HL-60/S4 (cell line): Measurements from ENCODE around the gene CYTL1.
"Not testable (repeated sequence)": the region's sequence is repeated elsewhere in the genome, so short reads cannot be mapped to it uniquely, and the experiment has no call there.

Experiments
- in situ Hi-C: fragments of 300-500 bp; cut with MboI; formaldehyde crosslinking; loops from 2 replicates; pipeline ENCODE4 v1.14.3; 2022; ENCODE audit warnings: low sequenced_read_pairs

The CYTL1 gene

DNA sequence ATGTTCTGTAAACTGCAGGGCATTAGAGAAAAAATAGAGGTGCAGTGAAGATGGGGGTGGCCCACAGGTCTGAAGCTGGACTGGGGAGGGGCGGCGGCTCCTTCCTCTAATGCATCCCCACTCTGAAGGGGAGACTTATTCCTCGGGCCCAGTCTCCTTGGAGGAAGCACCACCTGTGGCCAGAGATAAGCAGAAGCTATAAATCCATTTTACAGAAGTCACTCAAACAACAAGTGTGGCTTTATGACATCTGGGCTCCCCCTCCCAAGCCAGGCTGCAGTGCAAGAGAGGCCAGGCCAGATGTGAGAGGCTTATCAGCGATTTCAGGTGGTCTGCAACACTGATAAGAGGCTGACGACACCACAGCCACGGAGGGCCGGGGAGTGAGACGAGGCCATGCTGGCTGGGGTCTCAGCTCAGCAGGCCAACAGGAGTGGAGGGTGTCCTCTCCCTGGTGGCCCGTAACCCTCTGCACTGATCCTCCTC lies 15.8 kb downstream of the CYTL1 start:
- in situ Hi-C loops, result no loop called here

DNA sequence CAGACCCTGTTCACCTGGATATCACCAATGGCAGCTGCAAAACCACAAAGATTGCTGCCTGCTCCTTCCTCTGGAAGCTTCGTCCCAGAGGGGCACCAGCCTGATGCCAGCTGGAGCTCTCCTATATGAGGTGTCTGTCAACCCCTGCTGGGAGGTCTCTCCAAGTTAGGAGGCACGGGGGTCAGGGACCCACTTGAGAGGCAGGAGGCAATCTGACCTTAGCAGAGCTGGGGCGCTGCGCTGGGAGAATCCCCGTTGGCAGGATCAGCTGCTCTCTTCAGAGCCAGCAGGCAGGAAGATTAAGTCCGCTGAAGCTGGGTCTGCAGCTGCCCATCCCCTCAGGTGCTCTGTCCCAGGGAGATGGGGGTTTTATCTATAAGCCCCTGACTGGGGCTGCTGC lies 17.6 kb downstream of the CYTL1 start:
- in situ Hi-C loops, result not testable (repeated sequence)

DNA sequence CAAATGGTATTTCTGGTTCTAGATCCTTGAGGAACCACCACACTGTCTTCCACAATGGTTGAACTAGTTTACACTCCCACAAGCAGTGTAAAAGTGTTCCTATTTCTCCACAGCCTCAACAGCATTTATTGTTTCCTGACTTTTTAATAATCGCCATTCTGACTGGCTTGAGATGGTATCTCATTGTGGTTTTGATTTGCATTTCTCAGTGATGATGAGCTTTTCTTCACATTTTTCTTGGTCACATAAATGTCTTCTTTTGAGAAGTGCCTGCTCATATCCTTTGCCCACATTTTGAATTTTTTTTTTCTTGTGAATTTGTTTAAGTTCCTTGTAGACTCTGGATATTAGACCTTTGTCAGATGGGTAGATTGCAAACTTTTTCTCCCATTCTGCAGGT lies 22.3 kb downstream of the CYTL1 start:
- in situ Hi-C loops, result loop anchor here (25.0 kb wide), 1 partner anchor 790 kb away; no protein-coding TSS in a partner anchor

DNA sequence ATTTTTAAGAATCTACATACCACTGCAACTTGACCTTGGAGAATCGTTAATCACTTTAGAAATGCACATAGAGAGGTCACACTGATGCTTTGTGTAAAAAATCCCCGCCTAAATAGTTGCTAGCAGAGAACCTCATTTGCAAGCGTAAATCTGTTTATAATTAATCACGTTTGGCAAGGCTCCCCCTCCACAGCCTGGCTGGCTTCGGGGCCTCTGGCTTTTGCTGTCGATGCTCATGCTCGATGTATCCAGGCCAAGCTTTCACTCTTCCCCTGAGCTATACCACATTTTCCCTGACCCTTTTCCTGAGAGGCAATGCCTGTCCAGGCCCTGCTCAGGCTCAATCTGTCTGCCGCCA lies 23.4 kb downstream of the CYTL1 start:
- in situ Hi-C loops, result loop anchor here (25.0 kb wide), 1 partner anchor 791 kb away; no protein-coding TSS in a partner anchor

DNA sequence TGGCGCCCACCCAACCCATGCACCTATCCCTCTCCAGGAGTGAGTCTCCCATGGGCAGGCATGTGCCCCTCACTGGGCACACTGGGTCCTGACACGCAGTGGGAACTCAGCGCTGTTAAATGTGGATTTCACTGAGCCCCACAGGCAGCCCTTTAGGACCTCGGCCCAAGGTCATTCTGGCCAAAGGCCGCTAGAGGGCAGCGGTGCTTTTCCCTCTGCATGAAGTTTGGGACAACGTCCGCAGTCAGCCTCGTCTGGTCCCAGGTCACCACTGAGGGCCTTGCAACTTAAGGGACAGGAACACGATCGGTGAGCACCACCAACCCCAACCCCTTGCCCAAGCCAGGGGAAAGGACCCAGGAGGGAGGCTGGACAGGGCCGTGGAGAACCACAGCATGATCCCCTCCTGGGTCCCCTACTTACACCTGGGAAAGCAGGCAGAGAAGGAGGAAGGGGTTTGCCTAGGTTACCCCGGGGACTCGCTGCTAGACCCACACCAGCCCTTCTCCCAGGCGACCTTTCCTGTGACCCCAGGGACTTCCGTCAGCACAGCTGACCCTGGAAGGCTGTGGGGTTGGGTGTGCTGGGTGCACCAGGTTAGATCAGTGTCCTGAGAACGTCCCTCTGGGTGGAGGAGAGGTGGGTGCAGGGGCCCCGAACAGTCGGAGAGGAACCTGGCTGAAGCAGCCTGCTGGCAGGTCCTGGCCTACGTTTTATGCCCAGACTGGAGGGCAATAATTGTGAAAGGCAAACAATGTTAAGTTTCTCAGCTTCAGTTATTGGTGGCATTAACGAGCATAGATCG lies 24.0 kb downstream of the CYTL1 start:
- in situ Hi-C loops, result loop anchor here (25.0 kb wide), 1 partner anchor 792 kb away; no protein-coding TSS in a partner anchor

DNA sequence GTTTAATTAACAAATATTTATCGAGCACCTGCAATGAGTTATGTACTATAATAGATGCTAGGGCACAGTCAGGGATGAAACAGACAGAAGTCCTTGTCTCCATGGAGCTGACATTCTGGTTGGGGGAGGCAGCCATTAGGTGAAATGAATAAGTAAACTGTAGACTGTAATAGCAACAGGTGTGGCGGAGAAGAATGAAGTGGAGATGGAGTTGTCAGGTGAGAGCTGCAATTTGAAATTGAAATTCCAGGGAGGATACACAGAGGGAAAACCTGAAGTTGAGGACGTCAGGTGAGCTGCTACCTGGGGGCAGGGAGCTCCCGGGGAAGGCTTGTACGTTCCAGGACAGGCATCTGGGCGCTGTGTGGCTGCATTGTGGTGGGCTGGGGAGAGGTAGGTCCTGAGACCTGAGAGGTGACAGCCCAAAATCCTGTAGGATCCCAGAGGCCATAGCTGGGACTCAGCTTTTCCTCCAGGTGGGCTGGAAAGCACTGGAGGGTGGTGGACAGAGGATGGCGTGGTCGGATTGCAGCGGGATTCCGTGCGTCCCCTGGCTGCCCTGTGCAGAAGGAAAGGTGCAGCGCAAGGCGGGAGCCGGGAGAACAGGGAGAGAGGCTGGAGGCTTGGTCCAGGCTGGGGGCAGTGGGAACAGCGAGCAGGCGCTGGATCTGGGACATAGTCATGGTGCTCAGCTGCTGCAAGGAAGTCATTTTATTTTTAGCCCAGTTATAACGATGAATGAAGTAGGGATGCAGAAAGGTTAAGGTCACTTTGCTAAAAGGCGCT lies 24.8 kb downstream of the CYTL1 start:
- in situ Hi-C loops, result loop anchor here (25.0 kb wide), 1 partner anchor 793 kb away; no protein-coding TSS in a partner anchor

DNA sequence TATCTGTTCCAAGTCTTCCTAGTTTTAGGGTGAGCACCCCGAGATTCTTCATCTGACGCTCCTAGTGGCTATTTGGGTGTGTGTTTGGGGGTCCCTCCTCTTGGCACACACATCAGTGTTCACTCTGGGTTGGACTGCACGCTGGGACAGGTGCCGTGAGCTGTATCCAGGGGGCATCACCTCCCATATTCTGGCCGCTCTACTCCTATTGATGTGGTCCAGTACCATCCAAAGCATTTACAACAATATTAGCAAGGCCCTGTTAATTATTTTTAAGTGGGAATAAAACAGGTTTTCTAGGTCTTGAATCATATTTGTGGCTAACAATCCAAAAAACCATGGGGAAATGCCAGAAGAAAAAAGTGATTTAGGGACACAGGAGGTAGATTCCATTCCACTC lies 26.4 kb downstream of the CYTL1 start:
- in situ Hi-C loops, result loop anchor here (25.0 kb wide), 1 partner anchor 794 kb away; no protein-coding TSS in a partner anchor

DNA sequence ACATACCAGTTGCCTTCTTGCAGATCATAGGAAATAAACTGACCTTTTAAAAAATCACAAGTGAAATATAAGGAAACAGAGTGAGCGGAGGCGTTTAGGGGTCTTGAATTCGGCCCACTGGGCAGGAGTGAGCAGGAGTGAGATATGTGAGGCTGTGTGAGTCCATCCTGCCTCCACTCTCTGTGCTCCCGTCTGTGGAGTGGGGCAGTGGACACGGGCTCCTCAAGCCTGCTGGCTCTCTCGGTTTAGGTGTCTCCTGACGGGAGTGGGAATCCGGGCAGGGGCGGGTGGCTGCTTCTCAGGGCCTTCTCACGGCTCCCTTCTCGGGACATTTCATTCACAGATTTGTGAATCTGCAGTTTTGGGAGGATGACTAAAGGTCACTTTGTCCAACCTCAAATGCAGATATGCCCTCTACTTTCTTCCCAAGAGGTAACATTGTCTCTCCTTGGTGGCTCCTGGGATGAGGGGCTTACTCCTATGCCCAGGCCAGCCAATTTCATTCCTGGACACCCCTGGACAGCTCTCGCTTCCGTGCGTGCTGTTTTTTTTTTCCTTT lies 27.6 kb downstream of the CYTL1 start:
- in situ Hi-C loops, result loop anchor here (25.0 kb wide), 1 partner anchor 796 kb away; no protein-coding TSS in a partner anchor

DNA sequence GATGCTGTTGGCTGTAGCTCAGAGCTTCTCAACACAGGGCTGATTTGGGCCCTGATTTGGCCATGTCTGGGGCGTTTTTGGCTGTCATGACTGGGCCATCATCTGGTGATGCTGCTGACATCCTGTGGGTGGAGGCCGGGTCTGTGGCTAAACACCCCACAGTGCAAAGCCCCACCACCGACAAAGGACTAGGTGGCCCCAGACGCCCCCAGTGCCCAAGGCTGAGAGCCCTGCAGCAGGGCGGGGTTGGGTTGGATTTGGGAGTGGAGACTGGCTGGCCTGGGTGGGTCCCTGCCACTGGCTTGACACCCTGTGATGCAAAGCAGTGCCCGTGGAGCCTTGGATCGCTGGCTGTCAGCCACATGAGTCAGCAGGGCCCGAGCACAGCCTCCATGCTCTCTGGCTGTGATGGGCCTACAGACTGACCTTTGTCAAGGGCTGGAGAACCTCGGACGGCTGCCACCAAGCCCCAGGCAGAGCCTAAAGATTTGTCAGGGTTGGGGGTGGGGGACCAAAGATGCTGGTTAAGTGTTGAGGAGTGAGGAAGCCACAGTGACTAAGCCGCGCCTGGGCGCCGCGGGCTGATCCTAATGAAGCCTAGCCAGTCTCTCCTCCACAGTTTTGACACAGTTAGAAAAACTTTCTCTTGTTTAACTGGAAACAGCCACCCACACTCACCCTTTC lies 28.3 kb downstream of the CYTL1 start:
- in situ Hi-C loops, result loop anchor here (25.0 kb wide), 1 partner anchor 796 kb away; no protein-coding TSS in a partner anchor

DNA sequence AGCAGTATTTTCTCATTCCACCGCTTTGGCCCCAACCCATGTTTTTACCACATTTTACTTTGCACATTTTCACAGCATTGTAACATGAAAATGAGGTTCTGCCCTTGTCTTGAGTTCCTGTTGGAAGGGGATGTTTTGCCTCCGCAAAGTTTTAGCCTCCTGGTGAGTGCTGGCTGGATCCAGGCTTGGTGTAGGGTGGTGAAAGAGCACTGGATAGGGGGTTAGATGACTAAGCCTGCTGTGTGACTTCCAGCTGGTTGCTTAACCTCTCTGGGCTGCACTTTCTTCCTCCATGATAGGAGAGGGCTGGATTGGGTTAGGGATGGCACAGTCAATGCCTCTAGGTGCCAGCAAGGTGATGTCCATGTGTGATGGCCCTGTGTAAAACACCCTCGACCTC lies 28.9 kb downstream of the CYTL1 start:
- in situ Hi-C loops, result loop anchor here (25.0 kb wide), 1 partner anchor 797 kb away; no protein-coding TSS in a partner anchor

DNA sequence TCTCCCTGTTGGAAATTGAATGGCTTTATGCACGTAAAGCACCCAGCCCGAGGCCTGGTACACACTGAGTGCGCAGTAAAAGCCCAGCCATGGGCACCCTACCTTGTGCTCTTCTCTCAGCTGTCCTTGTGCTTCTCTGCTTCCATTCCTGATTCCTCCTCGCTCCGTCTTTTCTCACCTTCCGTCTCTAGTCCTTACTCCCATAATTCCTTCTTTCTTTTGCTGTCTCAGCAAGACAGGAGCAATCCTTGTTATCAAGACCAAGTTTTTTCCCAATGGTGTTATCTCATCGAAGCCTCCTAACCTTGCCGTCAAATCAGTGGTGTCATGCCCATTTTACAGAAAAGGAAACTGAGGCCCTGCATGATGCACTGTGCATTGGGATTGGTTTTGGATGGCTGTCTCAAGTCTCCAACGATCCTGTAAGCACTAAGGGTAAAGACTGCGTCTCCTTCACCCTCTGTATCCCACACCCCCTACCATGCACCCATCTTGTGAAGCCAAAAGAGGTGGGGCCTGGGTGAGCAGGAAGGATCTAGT lies 30.1 kb downstream of the CYTL1 start:
- in situ Hi-C loops, result loop anchor here (25.0 kb wide), 1 partner anchor 798 kb away; no protein-coding TSS in a partner anchor

DNA sequence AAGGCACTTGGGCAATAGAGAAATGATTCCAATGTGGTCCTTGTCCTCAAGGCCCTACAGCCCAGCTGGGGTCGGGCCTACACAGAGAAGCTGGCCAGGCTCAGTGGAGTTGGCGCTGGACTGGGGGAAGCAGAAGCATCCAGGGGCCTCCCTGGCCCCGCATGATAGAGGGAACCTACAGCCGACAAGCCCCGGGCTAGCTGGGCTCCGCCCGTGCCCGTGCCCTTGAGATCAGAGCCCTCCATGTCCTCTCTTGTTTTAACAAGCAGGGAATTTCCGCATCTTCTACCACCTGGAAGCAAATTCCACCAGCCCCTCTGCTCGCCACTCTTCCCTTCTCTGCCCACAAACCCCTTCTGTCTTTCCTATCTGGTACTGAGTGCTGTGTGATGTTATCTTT lies 31.6 kb downstream of the CYTL1 start:
- in situ Hi-C loops, result loop anchor here (25.0 kb wide), 1 partner anchor 800 kb away; no protein-coding TSS in a partner anchor

DNA sequence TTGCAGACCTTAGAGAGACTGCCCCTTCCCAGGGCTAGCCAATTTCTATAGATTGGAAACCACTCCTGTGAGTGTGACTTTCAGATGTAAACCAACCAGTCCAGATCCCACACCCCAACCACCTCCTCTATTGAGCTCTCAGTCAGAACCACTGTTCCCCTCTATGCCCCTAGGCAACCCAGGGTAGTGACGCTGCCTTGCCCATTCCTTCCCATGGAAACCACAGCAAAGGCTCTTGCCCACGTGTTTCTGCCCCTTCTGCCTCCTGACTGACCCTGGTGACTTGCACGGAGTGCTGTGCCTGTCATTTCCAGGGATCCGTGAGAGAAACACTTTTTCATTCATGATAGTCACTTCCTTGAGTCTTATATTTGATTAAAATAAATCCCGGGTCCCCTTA lies 32.4 kb downstream of the CYTL1 start:
- in situ Hi-C loops, result loop anchor here (25.0 kb wide), 1 partner anchor 800 kb away; no protein-coding TSS in a partner anchor

DNA sequence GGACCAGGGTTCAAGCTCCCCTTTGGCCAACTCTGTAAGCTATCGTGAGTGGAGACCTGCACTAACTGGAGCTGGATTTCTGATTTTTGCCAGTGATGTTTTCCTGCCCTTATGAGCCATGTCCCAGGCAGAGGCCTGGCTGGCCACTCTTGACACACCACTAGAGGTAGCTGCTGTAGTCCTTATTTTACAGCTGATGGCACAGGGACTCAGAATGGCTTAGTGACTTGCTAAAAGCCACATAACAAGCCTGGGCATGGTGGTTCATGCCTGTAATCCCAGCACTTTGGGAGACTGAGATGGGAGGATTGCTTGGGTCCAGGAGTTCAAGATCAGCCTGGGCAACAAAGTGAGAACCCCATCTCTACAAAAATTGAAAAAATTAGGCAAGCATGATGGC lies 33.4 kb downstream of the CYTL1 start:
- in situ Hi-C loops, result loop anchor here (25.0 kb wide), 1 partner anchor 801 kb away; no protein-coding TSS in a partner anchor

DNA sequence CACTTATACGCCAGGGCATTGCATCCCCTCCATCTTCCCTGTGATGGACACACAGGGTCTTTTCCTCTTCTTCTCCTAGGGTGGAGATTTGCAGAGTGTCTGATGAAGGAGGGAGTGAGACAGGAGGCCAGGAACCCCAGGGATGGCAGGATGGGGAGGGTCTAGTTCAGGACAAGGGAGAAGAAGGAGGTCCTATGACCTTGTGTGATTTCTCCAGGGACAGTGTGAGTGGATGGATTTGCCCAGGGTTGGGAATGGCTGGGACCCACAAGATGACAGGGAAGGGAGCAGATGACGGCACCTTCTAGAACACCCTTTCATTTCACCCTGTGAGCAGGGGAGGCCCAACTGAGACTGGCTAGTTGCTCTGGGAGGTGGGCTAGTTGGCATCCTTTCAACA lies 34.2 kb downstream of the CYTL1 start:
- in situ Hi-C loops, result loop anchor here (25.0 kb wide), 1 partner anchor 802 kb away; no protein-coding TSS in a partner anchor

DNA sequence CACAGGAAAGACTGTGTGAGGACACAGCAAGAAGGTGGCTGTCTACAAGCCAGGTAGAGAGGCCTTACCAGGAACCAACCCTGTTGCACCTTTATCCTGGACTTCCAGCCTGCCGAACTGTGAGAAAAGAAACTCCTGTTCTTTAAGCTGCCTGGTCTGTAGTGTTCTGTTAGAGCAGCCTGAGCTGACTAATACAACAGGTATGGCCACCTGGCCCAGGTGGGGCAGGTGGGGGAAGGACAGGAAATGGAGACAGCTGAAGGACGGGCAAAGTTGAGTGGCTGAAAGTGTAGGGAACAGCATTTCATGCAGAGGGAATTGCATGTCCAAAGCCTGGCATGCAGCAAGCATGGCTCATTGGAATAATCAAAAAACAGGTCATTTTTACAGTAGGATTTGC lies 35.1 kb downstream of the CYTL1 start:
- in situ Hi-C loops, result loop anchor here (25.0 kb wide), 1 partner anchor 803 kb away; no protein-coding TSS in a partner anchor

DNA sequence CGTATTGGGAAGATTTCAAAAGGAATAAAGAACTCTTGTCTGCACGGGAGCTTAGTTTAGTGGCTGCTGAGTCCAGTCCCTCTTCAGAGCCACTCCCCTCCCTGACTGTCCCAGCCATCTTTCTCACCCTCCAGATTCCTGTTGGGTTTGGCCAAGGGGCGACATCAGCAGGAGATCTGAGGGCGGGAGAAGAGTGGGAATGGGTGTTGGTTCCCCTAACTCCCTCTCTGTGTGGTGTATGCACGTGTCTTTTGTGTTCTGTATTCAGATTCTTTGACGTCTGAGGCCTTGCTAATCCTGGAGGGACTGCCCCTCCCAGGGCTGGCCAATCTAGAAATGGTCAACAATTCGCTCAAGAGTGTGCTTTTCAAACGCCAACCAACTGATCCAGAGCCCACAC lies 37.4 kb downstream of the CYTL1 start:
- in situ Hi-C loops, result loop anchor here (25.0 kb wide), 1 partner anchor 805 kb away; no protein-coding TSS in a partner anchor

DNA sequence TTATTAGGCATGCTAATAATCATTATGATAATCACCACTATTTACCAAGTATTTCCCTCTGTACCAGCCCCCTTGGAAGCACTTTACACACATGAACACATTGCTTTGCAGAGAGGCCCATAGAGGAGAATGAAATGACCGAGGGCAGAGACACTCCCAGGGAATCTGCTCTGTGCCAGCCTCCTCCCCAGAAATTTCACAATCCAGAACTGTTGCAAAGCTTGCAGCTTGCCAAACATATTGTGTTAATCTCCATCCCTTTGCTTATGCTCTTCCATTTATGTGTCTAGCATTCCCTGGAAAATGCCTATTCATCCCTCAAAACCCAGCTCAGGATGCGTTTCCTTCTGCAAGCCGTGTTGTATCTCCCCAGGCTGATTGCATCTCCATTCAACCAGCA lies 37.8 kb downstream of the CYTL1 start:
- in situ Hi-C loops, result loop anchor here (25.0 kb wide), 1 partner anchor 806 kb away; no protein-coding TSS in a partner anchor

DNA sequence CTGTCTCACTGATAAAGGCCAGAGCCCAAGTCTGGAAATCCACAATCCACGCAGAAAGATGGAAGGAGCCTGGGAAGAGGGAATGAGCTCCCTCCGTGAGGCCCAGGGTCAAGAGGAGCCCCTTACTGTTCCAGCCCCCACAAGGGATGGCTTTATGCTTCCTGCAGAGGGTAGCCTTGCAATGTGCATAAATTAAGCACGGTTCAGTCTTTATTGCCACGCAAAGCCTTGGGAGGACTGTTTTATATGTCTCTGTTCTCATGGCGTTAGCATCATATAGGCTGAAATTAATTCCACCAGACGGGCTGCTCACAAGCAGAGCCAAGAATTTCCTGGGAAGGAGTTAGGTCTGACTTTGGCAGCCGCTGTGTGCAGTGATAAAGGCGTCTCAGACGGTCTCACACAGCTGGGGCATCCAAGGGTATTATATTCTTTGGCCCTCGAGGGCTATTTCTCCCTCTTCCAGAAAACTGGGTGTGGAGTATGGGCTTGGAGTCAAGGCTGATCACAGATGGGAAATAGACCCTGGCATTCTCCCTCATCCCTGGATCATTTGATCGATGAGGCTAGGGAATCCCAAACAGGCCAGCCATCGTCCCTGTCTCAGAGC lies 38.5 kb downstream of the CYTL1 start:
- in situ Hi-C loops, result loop anchor here (25.0 kb wide), 1 partner anchor 807 kb away; no protein-coding TSS in a partner anchor
